Rectal smooth muscle tissue (tissue), 1 donor: ENCODE measurements around the gene THSD7B.
"Not testable (repeated sequence)": the region's sequence is repeated elsewhere in the genome, so short reads cannot be mapped to it uniquely, and the experiment has no call there.

ENCODE experiments used
- H3K27ac ChIP-seq: one replicate; pipeline ENCODE4 v1.7.0; 2013; ENCODE audit warnings: low read depth, low read length, inconsistent platforms
- H3K27me3 ChIP-seq: one replicate; pipeline ENCODE4 v1.7.0; 2013; ENCODE audit warnings: low read length; ENCODE audit not compliant: control insufficient read depth, insufficient read depth
- H3K36me3 ChIP-seq: one replicate; pipeline ENCODE4 v1.7.0; 2013; ENCODE audit warnings: low read length; ENCODE audit not compliant: control insufficient read depth, insufficient read depth
- H3K4me1 ChIP-seq: one replicate; pipeline ENCODE4 v1.7.0; 2013; ENCODE audit warnings: low read length; ENCODE audit not compliant: control insufficient read depth, insufficient read depth
- H3K4me3 ChIP-seq: one replicate; pipeline ENCODE4 v1.7.0; 2013; ENCODE audit warnings: low read length
- H3K9ac ChIP-seq: one replicate; pipeline ENCODE4 v1.7.0; 2013; ENCODE audit warnings: low read length

Gene THSD7B

DNA sequence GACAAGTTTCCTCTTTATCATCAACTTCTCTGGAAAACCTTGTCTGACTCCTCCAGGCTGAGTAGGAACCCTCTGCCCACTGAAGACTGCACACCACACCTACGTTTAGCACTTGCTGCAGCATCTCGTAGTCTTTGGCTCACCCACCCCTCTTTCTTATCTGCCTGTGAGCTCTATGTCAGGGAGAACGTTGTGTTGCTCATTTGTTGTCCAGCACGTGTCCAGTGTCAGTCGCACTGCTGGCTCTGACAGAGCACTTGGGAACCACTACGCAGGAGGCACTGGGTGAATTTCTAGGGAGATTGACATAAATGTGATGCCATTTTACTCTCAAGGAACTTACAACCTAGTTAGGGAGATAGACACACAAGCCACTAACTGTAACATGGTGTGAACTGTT, 216.3 kb downstream of the THSD7B start:
- H3K4me3 ChIP-seq, H3K27ac ChIP-seq, H3K4me1 ChIP-seq, H3K9ac ChIP-seq, H3K27me3 ChIP-seq, H3K36me3 ChIP-seq: not testable (repeated sequence)

DNA sequence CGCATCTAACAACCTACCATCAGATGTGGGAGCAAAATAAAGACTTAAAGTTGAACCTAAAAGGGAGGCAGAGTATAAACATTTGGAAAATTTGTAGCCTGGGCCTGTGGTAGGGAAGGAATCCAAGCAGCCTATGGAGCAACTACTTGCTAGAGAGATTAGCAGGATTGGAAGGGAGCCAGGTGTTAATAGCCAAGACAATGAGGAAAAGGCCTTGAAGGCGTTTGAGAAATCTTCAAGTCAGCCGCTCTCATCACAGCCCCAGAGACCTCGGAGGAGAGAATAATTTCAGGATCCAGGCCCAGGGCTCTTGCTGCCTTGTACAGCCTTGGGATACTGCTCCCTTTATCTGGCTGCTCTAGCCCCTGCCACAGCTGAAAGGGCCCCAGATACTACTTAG, 219.7 kb downstream of the THSD7B start:
- H3K27me3 ChIP-seq: no peaks in the 10 kb centered on the region
- H3K36me3 ChIP-seq: no peaks in the 10 kb centered on the region
- H3K27ac ChIP-seq: no peak overlapping the region
- no peak overlapping the region for H3K9ac ChIP-seq
- H3K4me3 ChIP-seq: no peak overlapping the region
- H3K4me1 ChIP-seq: no peaks in the 10 kb centered on the region

DNA sequence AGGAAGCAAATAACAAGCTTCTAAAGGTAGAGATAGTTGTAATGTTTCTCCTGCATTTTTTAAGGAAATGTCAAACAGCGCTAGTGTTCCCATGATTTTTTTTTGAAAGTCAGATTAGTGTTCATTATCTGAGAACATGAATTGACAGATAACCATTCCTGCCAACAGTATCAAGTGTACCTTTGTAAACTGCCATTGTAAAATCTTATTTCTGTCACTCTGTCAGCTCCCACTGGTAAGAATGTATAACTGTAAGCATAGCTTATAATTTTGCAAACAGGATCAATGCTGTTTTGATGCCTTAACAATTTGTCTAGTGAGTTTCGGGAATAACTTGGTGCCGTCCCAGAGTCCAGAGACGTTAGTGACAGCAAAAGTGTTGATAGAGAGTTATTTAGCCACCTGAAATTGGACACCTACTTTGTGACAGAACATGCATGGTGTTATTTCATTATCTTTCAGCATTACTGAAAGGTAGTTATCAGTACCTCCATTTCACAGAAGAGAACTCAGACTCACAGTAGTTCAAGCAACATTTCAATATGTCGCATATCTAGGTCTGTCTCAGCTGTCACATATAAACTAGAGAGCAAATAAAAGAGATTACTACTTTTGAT, 221.4 kb downstream of the THSD7B start:
- Histone ChIP-seq H3K27ac (no peak overlapping the region), H3K4me1 (no peaks in the 10 kb centered on the region), H3K4me3 (no peak overlapping the region), H3K9ac (no peak overlapping the region), H3K36me3 (no peaks in the 10 kb centered on the region), H3K27me3 (no peaks in the 10 kb centered on the region)

GRCh38 chr2:136990316-136990715, 225.0 kb downstream of the THSD7B start:
- no peaks in the 10 kb centered on the region for H3K4me1 ChIP-seq
- no peaks in the 10 kb centered on the region for H3K36me3 ChIP-seq
- H3K27me3 ChIP-seq: no peaks in the 10 kb centered on the region
- H3K27ac ChIP-seq: no peak overlapping the region
- H3K9ac ChIP-seq: no peak overlapping the region
- no peak overlapping the region for H3K4me3 ChIP-seq

- no peaks in the 10 kb centered on the region for H3K36me3 ChIP-seq
These were observed 229.4 kb downstream of the THSD7B start for GRCh38 chr2:136994793-136995192.

DNA sequence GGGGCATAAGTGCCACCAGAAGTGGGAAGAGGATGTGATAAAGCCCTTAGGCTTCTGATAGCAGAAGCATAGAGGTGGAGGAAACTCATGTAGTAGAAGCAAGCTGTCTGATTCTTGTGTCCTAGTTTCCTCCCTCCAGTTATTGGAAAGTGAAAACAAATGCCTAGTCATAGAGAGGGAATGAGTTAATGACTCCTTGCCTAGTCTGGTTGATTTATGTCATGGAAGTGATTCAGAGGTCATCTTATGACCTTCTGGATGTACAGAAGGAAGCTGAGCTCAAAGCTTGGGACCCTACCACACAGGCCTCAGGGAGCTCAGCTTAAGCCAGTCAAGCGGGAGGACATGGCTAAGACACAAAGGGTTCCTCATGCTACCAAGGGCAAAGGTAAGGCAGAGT, 232.2 kb downstream of the THSD7B start:
- Histone ChIP-seq H3K36me3 (no peaks in the 10 kb centered on the region), H3K4me1 (no peaks in the 10 kb centered on the region), H3K27me3 (no peaks in the 10 kb centered on the region), H3K27ac (no peak overlapping the region), H3K9ac (no peak overlapping the region), H3K4me3 (no peak overlapping the region)

More at GRCh38 chr2:136994793-136995192, 229.4 kb downstream of the THSD7B start:
- Histone ChIP-seq H3K27ac (no peak overlapping the region), H3K4me3 (no peak overlapping the region), H3K4me1 (no peaks in the 10 kb centered on the region), H3K9ac (no peak overlapping the region), H3K27me3 (no peaks in the 10 kb centered on the region)

DNA sequence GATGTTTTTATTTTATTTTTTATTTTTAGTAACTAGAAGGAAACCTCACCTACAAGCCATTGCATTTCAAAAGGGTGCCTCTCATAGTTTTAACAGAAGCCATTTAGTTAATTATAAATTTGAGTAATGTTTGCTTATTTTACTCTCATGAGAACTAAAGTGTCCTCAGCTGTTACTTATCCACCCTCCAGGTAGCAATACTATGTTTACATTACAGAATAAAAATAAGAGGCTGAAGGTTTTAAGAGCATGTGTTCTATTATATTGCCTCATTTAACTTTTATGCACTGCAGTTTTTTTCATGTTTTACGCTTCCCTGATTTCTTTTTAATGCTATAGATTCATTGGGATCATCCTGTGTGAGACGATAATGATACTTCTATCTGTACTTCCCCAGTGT, 235.5 kb downstream of the THSD7B start:
- H3K4me1 ChIP-seq: no peaks in the 10 kb centered on the region
- H3K36me3 ChIP-seq: no peaks in the 10 kb centered on the region
- H3K9ac ChIP-seq: no peak overlapping the region
- H3K27ac ChIP-seq: no peak overlapping the region
- H3K27me3 ChIP-seq: no peaks in the 10 kb centered on the region
- no peak overlapping the region for H3K4me3 ChIP-seq

DNA sequence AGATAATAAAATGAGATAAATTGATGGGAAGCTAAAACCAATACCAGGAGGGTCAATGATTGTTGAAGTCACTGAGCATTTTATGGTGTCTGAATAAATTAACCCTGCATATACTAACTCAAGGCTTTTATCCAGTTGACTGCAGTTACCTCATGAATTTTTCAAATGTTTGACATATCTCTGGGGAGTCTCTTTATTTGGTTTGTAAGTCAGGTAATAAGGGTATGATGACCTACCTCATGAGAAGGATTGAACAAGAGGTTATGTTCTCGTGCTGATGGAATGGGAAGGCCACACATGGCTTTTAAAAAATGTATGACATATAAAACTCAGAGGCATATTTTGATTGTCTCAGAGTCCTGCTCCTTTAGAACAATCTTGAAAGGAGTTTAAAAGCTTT, 237.6 kb downstream of the THSD7B start:
- no peaks in the 10 kb centered on the region for H3K27me3 ChIP-seq
- H3K4me1 ChIP-seq: no peaks in the 10 kb centered on the region
- no peaks in the 10 kb centered on the region for H3K36me3 ChIP-seq
- H3K9ac ChIP-seq: no peak overlapping the region
- no peak overlapping the region for H3K27ac ChIP-seq
- no peak overlapping the region for H3K4me3 ChIP-seq

DNA sequence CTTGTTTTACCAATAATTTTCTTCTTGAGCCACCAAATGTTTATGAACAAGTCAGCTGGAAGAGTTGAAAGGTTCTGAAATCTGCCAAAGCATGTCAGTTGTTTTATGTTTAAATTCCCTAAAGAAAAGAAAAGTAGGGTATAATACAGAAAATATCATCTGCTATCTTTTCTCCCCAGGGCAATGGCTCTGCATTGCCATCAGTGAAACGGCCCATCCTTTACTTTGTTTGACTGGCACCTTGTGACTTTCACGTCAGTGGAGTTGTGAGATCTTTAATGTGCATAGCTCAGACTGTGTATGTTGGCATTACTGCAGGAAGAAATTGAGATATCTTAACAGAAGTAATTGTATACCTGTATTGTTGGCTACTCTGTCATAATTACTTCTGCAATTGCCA, 239.9 kb downstream of the THSD7B start:
- Histone ChIP-seq H3K4me3 (no peak overlapping the region), H3K9ac (no peak overlapping the region), H3K4me1 (no peaks in the 10 kb centered on the region), H3K27me3 (no peaks in the 10 kb centered on the region), H3K27ac (no peak overlapping the region), H3K36me3 (no peaks in the 10 kb centered on the region)

- no peaks in the 10 kb centered on the region for H3K27me3 ChIP-seq
- H3K4me3 ChIP-seq: no peak overlapping the region
- H3K9ac ChIP-seq: no peak overlapping the region
- no peak overlapping the region for H3K27ac ChIP-seq
- H3K36me3 ChIP-seq: no peaks in the 10 kb centered on the region
- H3K4me1 ChIP-seq: no peaks in the 10 kb centered on the region
These were observed 242.6 kb downstream of the THSD7B start for GRCh38 chr2:137007938-137008337.

- H3K4me1 ChIP-seq: no peaks in the 10 kb centered on the region
- no peaks in the 10 kb centered on the region for H3K27me3 ChIP-seq
- no peak overlapping the region for H3K4me3 ChIP-seq
- H3K27ac ChIP-seq: no peak overlapping the region
- no peaks in the 10 kb centered on the region for H3K36me3 ChIP-seq
- no peak overlapping the region for H3K9ac ChIP-seq
These were observed 244.6 kb downstream of the THSD7B start for GRCh38 chr2:137009953-137010352.

DNA sequence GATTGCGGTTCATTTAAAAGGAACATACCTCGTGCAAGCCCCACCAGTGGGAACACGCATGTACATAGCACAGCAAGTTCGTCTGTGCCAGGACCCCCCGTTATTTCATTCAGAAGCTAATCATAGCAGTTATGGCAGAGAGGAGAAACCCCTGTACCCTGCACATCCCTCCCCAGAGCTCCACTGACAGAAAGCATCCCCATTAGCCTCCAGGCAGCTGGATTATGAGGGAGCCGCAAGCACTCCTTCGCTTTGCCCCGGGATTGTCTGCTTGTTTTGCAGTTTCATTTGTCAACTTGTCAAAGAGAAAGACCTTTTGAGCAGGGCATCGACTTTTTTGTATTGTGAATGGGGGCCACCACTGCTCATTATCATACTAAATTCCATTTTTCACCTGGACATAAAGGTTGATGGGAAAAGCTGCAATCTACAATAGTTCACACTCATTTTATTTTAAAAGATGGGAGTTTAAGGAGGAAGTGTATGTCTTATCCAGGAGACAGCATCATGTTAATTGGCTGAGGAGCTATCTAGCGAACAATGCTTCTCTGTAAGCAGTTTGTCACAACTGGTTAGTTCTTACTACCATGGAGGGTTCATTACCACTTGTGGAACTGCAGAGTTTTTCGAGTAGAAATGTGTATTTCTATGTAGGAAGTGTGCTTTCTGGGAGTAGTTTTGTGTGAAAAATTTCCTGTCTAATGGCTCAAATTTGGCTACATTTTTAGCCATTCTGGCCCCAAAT, 255.3 kb downstream of the THSD7B start:
- Histone ChIP-seq H3K4me1 (no peaks in the 10 kb centered on the region), H3K36me3 (no peaks in the 10 kb centered on the region), H3K27ac (no peak overlapping the region), H3K4me3 (no peak overlapping the region), H3K27me3 (no peaks in the 10 kb centered on the region), H3K9ac (no peak overlapping the region)

DNA sequence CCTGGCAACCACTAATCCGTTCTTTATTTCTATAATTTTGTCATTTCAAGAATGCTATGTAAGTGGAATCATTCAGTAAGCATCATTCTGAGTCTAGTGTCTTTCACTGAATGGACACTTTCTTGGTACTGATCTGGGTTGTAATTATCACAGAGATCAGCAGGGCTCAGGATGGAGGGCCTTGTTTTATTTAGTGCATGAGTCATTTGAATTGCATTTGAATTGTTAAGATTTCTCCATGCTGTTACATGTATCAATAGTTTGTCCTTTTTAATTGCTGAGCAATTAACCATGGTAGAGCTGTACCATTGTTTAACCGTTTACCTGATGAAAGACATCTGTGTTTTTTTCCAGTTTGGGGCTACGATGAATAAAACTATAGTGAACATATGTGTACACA, 256.4 kb downstream of the THSD7B start:
- H3K27me3 ChIP-seq: no peaks in the 10 kb centered on the region
- H3K36me3 ChIP-seq: no peaks in the 10 kb centered on the region
- no peak overlapping the region for H3K9ac ChIP-seq
- no peaks in the 10 kb centered on the region for H3K4me1 ChIP-seq
- no peak overlapping the region for H3K27ac ChIP-seq
- H3K4me3 ChIP-seq: no peak overlapping the region
